Activated T-helper 2 cell treated with anti-CD3 and anti-CD28 coated beads, Interferon-gamma antibody, Interleukin-2, Interleukin-4, amounts not matched to agents 10 μg/mL and 5 μg/mL and 100 μg/mL, durations not matched to agents 14 hours and 24 hours and 36 hours (primary cell): Measurements from ENCODE around the gene OR2V1. TPM values are rescaled to one million over a fixed set of nuclear protein-coding genes. Genes with fewer than 3 reads are reported as not detected.
"Not testable (repeated sequence)": the region's sequence is repeated elsewhere in the genome, so short reads cannot be mapped to it uniquely, and the experiment has no call there.

Experiments
- DNase-seq: peaks from one replicate; pipeline ENCODE4 v3.0.0; 2021; ENCODE audit warnings: low spot score
- H3K27ac Mint-ChIP-seq: one replicate; pipeline ENCODE4 v1.8.0; 2021; ENCODE audit warnings: mixed read lengths
- H3K27me3 Mint-ChIP-seq: one replicate; pipeline ENCODE4 v1.8.0; 2021; ENCODE audit warnings: low read depth, mixed read lengths
- H3K36me3 Mint-ChIP-seq: one replicate; pipeline ENCODE4 v1.8.0; 2021; ENCODE audit warnings: low read depth, mixed read lengths
- H3K4me1 Mint-ChIP-seq: one replicate; pipeline ENCODE4 v1.8.0; 2021; ENCODE audit warnings: low read depth, mixed read lengths
- H3K4me3 Mint-ChIP-seq: one replicate; pipeline ENCODE4 v1.8.0; 2021; ENCODE audit warnings: low read depth, mild to moderate bottlenecking, moderate library complexity, mixed read lengths
- H3K9me3 Mint-ChIP-seq: one replicate; pipeline ENCODE4 v1.8.0; 2021; ENCODE audit warnings: mixed read lengths
- intact Hi-C: fragments of 100-400 bp; cut with micrococcal nuclease; formaldehyde crosslinking; loops from one replicate; pipeline ENCODE4 v1.15.1; 2023
- total RNA-seq: library from RNA; stranded (reverse); gene quantifications from 2 replicates; pipeline ENCODE4 v1.2.3, GENCODE V29; 2022

The OR2V1 gene
- total RNA-seq, 1 donor from 2014 or later, result not detected

DNA sequence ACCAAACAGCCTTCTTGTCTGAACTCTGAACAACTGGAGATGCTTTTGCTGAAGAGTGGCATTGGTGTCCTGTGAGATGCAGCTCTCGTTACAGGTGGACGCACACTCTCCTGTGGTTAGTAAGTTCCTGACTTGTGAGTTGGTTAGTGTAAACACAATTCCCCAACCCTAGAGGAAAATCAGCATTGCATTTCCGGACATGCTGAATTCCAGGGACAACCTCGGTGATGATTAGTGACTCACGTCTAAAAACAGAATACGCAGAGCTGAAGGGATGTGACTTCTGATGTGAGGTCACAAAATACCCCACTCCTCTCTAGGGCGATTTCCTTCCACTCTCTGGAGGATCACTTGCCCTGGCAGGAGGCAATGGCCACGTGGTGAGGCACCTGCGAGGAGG is 21.4 kb upstream of the OR2V1 start:
- DNase-seq, result no peak
- Mint-ChIP-seq H3K4me1 (peaks cover 8% of the 10 kb centered on the region), H3K27me3 (peaks cover 3% of the 10 kb centered on the region), H3K4me3 (no peak overlapping the region), H3K27ac (no peak overlapping the region), H3K36me3 (no peaks in the 10 kb centered on the region), H3K9me3 (peaks cover 4% of the 10 kb centered on the region)
- intact Hi-C loops, result no loop called here

DNA sequence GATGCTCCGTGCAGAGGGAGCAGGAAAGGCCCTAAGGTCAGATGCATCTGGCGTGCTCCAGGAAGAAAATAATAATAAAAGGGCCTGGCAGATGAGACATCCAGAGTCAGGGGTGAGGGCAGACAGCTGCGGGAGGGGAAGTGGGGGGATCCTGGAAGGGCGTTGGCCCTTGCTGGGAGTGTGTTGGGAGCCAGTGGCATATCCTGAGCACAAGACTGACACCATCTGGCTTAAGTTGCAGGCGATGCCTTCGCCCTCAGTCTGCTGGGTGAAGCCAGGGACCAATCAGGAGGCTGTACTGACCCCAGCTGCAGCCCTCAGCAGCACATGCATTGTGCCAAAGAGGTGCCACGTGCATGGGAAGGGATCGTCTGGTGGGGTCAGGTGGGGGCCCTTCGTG is 20.2 kb upstream of the OR2V1 start:
- Mint-ChIP-seq H3K27ac (no peak overlapping the region), H3K4me1 (peaks cover 8% of the 10 kb centered on the region), H3K9me3 (peaks cover 4% of the 10 kb centered on the region), H3K27me3 (peaks cover 3% of the 10 kb centered on the region), H3K36me3 (no peaks in the 10 kb centered on the region), H3K4me3 (no peak overlapping the region)
- intact Hi-C loops, result no loop called here
- DNase-seq, result no peak

DNA sequence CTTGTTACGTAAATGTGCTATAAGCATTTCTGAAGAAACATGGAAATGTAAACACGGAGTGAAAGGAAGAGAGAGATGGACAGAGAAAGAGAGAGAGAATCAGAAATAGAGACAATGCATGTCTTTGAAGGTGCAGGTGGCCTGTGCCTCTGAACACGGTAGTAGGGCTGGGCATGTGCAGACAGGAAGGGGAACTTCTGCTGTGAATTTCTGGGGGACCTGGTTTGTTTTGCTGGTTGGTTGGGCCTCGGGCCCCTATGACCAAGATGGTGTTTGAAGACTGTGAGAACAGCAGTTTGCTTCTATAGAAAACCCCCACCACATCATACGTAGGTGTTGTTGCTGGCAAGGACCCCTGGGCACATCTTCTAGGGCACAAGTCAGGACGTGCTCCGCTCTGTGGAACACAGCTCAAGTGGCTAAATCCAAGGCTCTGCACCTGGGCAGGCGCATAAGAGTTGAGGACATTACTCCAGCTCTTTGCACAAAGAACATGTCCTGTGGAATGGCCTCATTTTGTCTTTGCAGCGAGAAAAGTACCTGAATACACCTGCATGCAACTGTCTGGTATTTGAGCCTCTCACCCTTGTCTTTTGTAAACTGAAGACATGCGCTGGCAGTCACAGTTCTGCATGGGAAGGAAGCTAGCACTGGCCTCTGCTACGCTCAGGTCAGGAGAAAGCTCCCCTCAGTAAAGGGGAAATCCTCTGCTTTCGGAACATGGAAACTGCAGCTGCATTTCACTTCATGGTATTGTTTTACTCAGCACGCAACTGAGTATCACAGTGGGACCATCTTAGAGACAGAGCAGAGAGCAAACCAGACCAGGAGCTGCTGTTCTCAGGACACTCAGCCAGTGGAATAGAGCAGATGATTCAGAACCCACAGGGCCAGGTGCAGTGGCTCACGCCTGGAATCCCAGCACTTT is 19.1 kb upstream of the OR2V1 start:
- Mint-ChIP-seq H3K9me3 (peaks cover 3% of the 10 kb centered on the region), H3K4me1 (peaks cover 8% of the 10 kb centered on the region), H3K36me3 (no peaks in the 10 kb centered on the region), H3K27me3 (peaks cover 3% of the 10 kb centered on the region), H3K4me3 (no peak overlapping the region), H3K27ac (no peak overlapping the region)
- DNase-seq, result no peak
- intact Hi-C loops, result no loop called here

DNA sequence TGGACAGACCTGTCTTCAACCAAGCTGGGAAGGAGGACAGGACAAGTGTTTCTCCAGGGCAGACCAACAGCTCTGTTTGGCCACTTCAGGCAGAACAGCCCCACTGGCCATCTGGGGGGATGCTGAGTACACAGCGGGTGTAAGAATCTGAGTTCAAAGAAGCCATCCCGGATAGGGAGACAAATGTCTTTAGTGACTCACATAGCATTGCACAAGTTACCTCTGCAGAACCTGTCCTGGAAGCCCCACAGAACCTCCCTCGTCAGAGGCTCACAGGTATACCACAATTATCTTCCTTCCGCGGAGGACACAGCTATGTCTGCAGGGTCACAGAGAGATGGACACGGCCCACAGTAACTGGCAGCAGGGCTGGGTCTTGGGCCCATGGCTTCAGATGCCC is 18.4 kb upstream of the OR2V1 start:
- H3K4me3 Mint-ChIP-seq, result no peak overlapping the region
- no peaks in the 10 kb centered on the region for H3K36me3 Mint-ChIP-seq
- peaks cover 6% of the 10 kb centered on the region for H3K4me1 Mint-ChIP-seq
- no peak for DNase-seq
- H3K9me3 Mint-ChIP-seq, result no peaks in the 10 kb centered on the region
- H3K27me3 Mint-ChIP-seq, result peaks cover 3% of the 10 kb centered on the region
- intact Hi-C loops, result no loop called here
- H3K27ac Mint-ChIP-seq, result no peak overlapping the region

DNA sequence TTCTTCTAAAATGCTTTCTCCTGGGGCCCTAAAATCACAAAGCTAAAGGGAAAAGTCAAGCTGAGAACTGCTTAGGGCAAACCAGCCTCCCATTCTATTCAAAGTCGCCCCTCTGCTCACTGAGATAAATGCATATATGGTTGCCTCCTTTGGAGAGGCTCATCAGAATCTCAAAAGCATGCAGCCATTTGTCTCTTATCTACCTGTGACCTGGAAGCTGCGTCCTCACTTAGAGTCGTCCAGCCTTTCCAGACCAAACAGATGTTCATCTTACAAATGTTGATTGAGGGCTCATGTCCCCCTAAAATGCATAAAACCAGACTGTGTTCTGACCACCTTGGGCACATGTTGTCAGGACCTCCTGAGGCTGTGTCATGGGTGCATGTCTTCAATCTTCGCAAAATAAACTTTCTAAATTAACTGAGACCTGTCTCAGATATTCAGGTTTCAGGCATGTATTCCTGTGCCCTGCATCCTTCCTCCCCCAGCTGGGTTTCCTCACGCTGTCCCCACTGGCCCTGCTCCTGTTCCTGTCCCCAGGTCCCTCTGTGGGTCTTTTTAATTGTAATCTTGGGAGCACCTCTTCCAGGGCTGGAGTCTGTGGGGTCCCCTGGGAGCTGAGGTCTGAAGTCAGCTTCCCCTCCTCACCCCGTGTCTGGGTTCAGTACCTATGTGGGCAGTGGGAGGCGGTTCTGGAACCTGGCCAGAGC is 16.1 kb upstream of the OR2V1 start, which contains the start of gene OR2V2:
Gene OR2V2 (plus strand): TSS at position 660 of the 710 bp plus-strand sequence. CDS start 7,357 bp downstream, outside the sequence.
- not testable (repeated sequence) for H3K27me3 Mint-ChIP-seq, H3K36me3 Mint-ChIP-seq, H3K4me1 Mint-ChIP-seq

DNA sequence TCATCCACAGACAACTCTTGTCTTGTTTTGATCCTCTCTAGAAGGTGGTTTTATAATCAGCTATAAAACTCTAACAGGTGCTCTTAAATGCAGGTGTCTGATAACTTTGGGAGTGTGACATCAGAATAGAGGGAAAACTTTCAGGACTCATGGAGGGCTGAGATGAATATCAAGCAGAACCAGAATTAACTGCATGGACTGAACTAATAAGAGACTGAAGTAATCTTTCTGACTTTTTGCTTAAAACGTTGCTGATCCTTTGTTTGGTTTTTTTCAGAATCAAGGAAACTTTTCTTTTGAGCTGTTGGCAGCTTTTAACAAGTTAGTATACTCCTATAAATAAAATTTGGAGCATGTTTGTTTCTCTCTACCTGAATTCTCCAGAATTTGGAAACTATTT is 14.2 kb upstream of the OR2V1 start:
- peaks cover 3% of the 10 kb centered on the region for H3K9me3 Mint-ChIP-seq
- intact Hi-C loops, result no loop called here
- no peaks in the 10 kb centered on the region for H3K4me1 Mint-ChIP-seq
- no peak for DNase-seq
- H3K4me3 Mint-ChIP-seq, result no peak overlapping the region
- peaks cover 5% of the 10 kb centered on the region for H3K27me3 Mint-ChIP-seq
- no peaks in the 10 kb centered on the region for H3K36me3 Mint-ChIP-seq
- H3K27ac Mint-ChIP-seq, result no peak overlapping the region

More for the DNA sequence above, 16.1 kb upstream of the OR2V1 start, which contains the start of gene OR2V2:
- H3K4me3 Mint-ChIP-seq, H3K9me3 Mint-ChIP-seq, DNase-seq, H3K27ac Mint-ChIP-seq, intact Hi-C loops: not testable (repeated sequence)

DNA sequence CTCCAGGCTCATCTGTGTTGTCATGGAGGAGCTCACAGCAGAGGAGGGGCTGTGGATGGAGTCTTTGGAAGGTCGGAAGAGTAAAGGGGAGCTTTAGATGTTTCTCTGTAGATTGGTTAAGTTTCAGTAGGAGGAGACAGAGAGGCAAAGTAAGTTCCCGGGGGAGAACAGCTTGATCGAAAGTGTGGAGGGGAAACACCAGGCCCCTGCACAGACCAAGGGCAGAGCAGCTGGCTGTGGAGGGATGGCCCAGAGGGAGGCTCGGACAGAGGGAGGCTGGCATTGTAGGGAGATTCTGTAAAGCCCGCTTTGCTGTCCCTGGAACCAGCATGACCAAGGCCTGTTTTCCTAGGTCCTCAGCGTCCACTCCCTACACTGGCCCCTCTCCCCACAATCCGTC is 11.1 kb upstream of the OR2V1 start:
- intact Hi-C loops, result no loop called here
- peaks cover 3% of the 10 kb centered on the region for H3K27me3 Mint-ChIP-seq

DNA sequence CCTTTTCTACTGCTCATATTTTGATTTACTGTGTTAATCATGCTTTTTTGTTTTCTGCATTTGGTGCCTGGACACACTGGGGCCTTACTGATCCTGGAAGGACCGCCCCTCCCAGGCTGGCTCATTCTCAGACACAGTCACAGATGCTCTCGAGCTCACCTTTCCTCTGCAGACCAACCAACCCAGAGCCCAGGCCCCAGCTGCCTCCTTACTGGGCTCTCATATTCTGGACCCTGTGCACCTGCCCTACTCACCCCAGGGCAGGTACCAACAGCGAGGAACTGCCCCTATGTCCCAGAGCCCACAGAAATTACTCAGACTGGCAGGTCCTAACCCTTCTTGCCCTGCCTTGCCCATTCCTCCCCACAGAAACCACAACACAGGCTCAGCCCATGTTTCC is 9.8 kb upstream of the OR2V1 start:
- Mint-ChIP-seq H3K27me3 (peaks cover 3% of the 10 kb centered on the region), H3K27ac (no peak overlapping the region), H3K36me3 (no peaks in the 10 kb centered on the region), H3K4me1 (no peaks in the 10 kb centered on the region), H3K4me3 (no peak overlapping the region), H3K9me3 (peaks cover 19% of the 10 kb centered on the region)
- intact Hi-C loops, result no loop called here
- DNase-seq, result no peak

More for the DNA sequence above, 11.1 kb upstream of the OR2V1 start:
- H3K4me3 Mint-ChIP-seq, result no peak overlapping the region
- H3K9me3 Mint-ChIP-seq, result peaks cover 19% of the 10 kb centered on the region
- H3K27ac Mint-ChIP-seq, result no peak overlapping the region
- no peaks in the 10 kb centered on the region for H3K4me1 Mint-ChIP-seq
- no peaks in the 10 kb centered on the region for H3K36me3 Mint-ChIP-seq
- no peak for DNase-seq

DNA sequence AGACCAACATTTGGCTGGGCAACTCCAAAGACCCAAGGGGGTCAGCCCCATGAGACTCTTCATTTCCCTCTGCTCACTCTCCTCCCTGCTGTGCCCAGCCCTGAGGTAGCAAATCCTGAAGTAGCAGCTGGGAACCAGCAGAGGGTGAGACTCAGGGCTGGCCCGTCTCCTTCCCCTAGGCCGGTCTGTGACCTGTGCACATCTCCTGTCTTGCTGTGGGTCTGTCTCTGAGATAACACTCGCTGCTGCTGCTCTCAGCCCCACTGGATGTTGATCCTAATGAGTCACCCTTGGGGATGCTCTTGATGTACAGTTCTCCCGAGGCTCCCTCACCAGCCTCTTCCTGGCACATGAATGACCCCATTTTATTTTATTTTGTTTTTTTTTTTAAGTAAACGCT is 7.3 kb upstream of the OR2V1 start:
- DNase-seq, result no peak
- no peak overlapping the region for H3K27ac Mint-ChIP-seq
- H3K4me1 Mint-ChIP-seq, result no peaks in the 10 kb centered on the region
- intact Hi-C loops, result no loop called here
- peaks cover 19% of the 10 kb centered on the region for H3K9me3 Mint-ChIP-seq
- H3K36me3 Mint-ChIP-seq, result no peaks in the 10 kb centered on the region
- H3K27me3 Mint-ChIP-seq, result peaks cover 8% of the 10 kb centered on the region
- no peak overlapping the region for H3K4me3 Mint-ChIP-seq

DNA sequence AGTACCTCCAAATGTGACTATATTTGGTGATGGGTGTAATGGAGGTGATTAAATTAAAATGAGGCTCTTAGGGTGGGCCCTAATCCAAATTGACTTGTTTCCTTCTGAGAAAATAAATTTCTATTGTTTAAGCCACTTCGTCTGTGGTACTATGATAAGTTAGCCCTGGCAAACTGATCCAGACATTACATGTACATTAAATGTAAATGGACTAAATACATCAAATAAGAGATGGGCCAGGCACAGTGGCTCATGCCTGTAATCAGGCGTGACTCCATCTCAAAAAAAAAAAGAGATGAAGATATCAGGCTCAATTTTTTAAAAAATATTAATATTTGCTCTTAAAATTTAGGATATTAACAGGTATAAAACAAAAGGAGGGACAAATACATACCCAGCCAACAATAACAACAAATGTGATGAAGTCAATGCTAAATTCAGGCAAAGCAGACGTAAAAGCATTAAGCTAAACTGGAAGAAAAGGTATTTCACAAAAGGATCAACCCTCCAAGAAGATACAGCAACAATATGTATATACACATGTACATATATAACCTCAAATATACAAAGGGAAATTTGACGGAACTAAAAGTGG is 5.5 kb upstream of the OR2V1 start:
- Mint-ChIP-seq H3K27ac (no peak overlapping the region), H3K9me3 (peaks cover 19% of the 10 kb centered on the region), H3K4me1 (no peaks in the 10 kb centered on the region), H3K36me3 (no peaks in the 10 kb centered on the region), H3K27me3 (peaks cover 17% of the 10 kb centered on the region), H3K4me3 (no peak overlapping the region)
- DNase-seq, result no peak
- intact Hi-C loops, result no loop called here

DNA sequence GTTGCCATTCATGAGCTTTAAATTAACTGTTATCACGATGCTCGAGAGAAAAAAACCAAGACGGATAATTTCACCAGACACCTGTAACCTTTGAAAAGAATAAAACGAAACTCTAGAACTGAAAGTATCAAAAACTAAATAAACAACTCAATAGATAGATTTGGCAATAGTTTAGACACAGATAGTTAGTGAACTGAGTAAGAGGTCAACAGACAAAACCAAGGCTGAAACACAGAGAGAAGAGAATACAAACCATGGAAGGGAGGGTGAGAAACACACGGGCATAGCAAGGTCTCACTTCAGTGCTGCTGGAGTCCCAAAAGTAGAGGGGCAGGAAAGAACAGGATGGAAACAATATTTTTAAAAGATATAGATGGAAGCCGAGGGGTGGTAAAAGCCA is 3.3 kb upstream of the OR2V1 start:
- no peak for DNase-seq
- H3K36me3 Mint-ChIP-seq, result no peaks in the 10 kb centered on the region
- peaks cover 18% of the 10 kb centered on the region for H3K27me3 Mint-ChIP-seq
- peaks cover 8% of the 10 kb centered on the region for H3K9me3 Mint-ChIP-seq
- H3K4me3 Mint-ChIP-seq, result no peak overlapping the region
- no peaks in the 10 kb centered on the region for H3K4me1 Mint-ChIP-seq
- intact Hi-C loops, result no loop called here
- no peak overlapping the region for H3K27ac Mint-ChIP-seq

DNA sequence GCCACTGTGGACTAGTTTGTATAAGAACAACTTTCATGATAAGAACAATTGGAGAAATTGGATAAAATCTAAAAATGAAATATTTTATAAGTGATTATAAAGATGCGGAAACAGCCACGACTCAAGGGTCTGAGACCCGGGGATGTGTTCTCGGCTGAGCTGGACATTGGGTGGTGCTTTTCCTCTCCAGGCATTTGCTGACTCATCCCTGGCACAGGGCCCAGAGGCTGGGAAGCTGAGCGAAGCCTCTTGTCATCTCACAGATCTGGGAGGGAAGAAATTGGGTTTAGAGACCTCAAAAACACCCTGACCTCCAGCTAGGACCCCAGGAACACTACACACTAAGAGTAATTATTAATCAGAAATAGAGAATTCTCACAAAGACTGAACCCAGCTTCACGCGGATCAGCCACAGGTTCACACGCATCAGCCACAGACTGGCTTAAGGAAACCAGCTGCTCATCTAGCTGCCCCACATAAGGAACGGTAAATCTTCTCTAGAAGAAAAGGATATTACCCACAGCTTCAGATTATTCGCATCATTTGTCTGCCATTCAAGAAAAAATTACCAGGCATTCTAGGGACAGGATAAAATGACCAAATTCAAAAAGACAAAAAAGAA is 2.8 kb upstream of the OR2V1 start:
- Mint-ChIP-seq H3K4me1 (no peaks in the 10 kb centered on the region), H3K4me3 (no peak overlapping the region), H3K9me3 (peaks cover 3% of the 10 kb centered on the region), H3K27me3 (peaks cover 18% of the 10 kb centered on the region), H3K27ac (no peak overlapping the region), H3K36me3 (no peaks in the 10 kb centered on the region)
- intact Hi-C loops, result no loop called here
- DNase-seq, result no peak
